Prostate gland (tissue), 2 donors: ENCODE measurements around the gene SETD6.

Experiments
- CTCF ChIP-seq, 4 experiments: fragments of 200-600 bp in 2 of 4; fragments of 450-650 bp in 2 of 4; sonication (generic) in 2 of 4; IDR thresholded peaks; 1 replicate in 3 of 4; 2 replicates in 1 of 4; pipeline ENCODE4 v1.5.1; 2016 to 2019; ENCODE audit warnings: antibody characterized with exemption in 4 of 4, mild to moderate bottlenecking in 2 of 4, moderate library complexity in 2 of 4
- POLR2A ChIP-seq: fragments of 450-650 bp; IDR thresholded peaks from one replicate; pipeline ENCODE4 v1.6.1; 2016; ENCODE audit warnings: antibody characterized with exemption, mild to moderate bottlenecking
- POLR2AphosphoS5 ChIP-seq: sonication (generic); formaldehyde crosslinking; IDR thresholded peaks from one replicate; pipeline ENCODE4 v1.6.1; 2017; ENCODE audit warnings: antibody characterized with exemption

GRCh38 chr16:58471209-58471975, 43.9 kb upstream of the SETD6 start:
- TF ChIP-seq CTCF (IDR thresholded peaks at IDR 0.05) (no peak), POLR2A (no peak), POLR2AphosphoS5 (no peak)
